Stomach (tissue), 4 donors: Measurements from ENCODE around the gene TRDN.

Source experiments
- EP300 ChIP-seq: sonication (generic); formaldehyde crosslinking; IDR thresholded peaks from one replicate; pipeline ENCODE4 v1.6.1; 2017; ENCODE audit warnings: antibody characterized with exemption
- POLR2A ChIP-seq, 4 donors: fragments of 450-650 bp; IDR thresholded peaks; one replicate each; pipeline ENCODE4 v1.6.1; 2016; ENCODE audit warnings: antibody characterized with exemption in 4 of 4, control low read depth in 2 of 4, mild to moderate bottlenecking in 1 of 4, moderate library complexity in 1 of 4
- POLR2AphosphoS5 ChIP-seq, 3 donors: sonication (generic); formaldehyde crosslinking; IDR thresholded peaks; one replicate each; pipeline ENCODE4 v1.6.1; 2016; ENCODE audit warnings: antibody characterized with exemption in 3 of 3
- TF ChIP-seq, protein P1 (sequence below), 7 experiments: fragments of 450-650 bp in 4 of 7; fragments of 200-600 bp in 3 of 7; sonication (generic) in 3 of 7; IDR thresholded peaks; one replicate each; pipeline ENCODE4 v1.5.1; 2016 to 2019; ENCODE audit warnings: antibody characterized with exemption in 7 of 7, control low read depth in 2 of 7, mild to moderate bottlenecking in 1 of 7

DNA sequence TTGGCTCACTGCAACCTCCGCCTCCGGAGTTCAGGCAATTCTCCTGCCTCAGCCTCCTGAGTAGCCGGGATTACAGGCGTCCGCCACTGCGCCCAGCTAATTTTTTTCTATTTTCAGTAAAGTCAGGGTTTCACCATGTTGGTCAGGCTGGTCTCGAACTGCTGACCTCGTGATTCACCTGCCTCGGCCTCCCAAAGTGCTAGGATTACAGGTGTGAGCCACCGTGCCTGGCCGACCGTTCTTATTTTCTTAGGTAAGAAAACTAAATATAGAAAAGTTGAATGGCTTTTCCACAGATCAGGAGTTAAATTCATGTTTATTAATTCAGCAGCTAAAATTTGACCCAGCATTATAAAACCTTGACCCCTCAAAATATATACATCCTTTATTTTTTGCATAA lies 238.7 kb downstream of the TRDN start:
- TF ChIP-seq POLR2A (IDR thresholded peaks at IDR 0.05): no peak
- TF ChIP-seq, protein P1, sequence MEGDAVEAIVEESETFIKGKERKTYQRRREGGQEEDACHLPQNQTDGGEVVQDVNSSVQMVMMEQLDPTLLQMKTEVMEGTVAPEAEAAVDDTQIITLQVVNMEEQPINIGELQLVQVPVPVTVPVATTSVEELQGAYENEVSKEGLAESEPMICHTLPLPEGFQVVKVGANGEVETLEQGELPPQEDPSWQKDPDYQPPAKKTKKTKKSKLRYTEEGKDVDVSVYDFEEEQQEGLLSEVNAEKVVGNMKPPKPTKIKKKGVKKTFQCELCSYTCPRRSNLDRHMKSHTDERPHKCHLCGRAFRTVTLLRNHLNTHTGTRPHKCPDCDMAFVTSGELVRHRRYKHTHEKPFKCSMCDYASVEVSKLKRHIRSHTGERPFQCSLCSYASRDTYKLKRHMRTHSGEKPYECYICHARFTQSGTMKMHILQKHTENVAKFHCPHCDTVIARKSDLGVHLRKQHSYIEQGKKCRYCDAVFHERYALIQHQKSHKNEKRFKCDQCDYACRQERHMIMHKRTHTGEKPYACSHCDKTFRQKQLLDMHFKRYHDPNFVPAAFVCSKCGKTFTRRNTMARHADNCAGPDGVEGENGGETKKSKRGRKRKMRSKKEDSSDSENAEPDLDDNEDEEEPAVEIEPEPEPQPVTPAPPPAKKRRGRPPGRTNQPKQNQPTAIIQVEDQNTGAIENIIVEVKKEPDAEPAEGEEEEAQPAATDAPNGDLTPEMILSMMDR (IDR thresholded peaks at IDR 0.05): no peak
- TF ChIP-seq EP300: no peak
- no peak for TF ChIP-seq POLR2AphosphoS5 (IDR thresholded peaks at IDR 0.05)
